GM12878 (cell line): Measurements from ENCODE around the gene MSH2. TPM values are rescaled to one million over a fixed set of nuclear protein-coding genes. Genes with fewer than 3 reads are reported as not detected.

Experiments used
- ASH2L ChIP-seq: fragments of 300-600, 200-600 bp; sonication (generic); IDR thresholded peaks from 2 replicates; pipeline ENCODE4 v1.6.1; 2017; ENCODE audit warnings: low read depth, mild to moderate bottlenecking, borderline replicate concordance
- BACH1 ChIP-seq: fragments of 450-650 bp; IDR thresholded peaks from 2 replicates; pipeline ENCODE4 v1.6.1; 2017; ENCODE audit warnings: mild to moderate bottlenecking, borderline replicate concordance
- BCL11A ChIP-seq: IDR thresholded peaks from 2 replicates; pipeline ENCODE4 v1.6.1; 2011; ENCODE audit warnings: low read depth, low read length
- CBX5 ChIP-seq: sonication (generic); IDR thresholded peaks from 2 replicates; pipeline ENCODE4 v1.6.1; 2016; ENCODE audit warnings: low read depth, moderate library complexity, mild to moderate bottlenecking, inconsistent platforms
- CREB1 ChIP-seq: IDR thresholded peaks from 2 replicates; pipeline ENCODE4 v1.6.1; 2012; ENCODE audit warnings: low read depth, mild to moderate bottlenecking, inconsistent platforms
- EED ChIP-seq: sonication (generic); IDR thresholded peaks from 2 replicates; pipeline ENCODE4 v1.6.1; 2016; ENCODE audit warnings: antibody characterized with exemption, low read depth
- EGR1 ChIP-seq, 2 experiments: IDR thresholded peaks; 1 replicate in 1 of 2; 2 replicates in 1 of 2; pipeline ENCODE4 v1.6.1; 2011 to 2012; ENCODE audit warnings: low read depth in 2 of 2, low read length in 2 of 2, borderline replicate concordance in 1 of 2, mild to moderate bottlenecking in 1 of 2, moderate library complexity in 1 of 2
- GABPA ChIP-seq: IDR thresholded peaks from 2 replicates; pipeline ENCODE4 v1.6.1; 2014; ENCODE audit warnings: antibody characterized with exemption, low read depth, mild to moderate bottlenecking, inconsistent platforms
- JUND ChIP-seq: IDR thresholded peaks from 2 replicates; pipeline ENCODE4 v1.6.1; 2012; ENCODE audit warnings: low read depth, mild to moderate bottlenecking, low read length, improper control_type of control experiment, moderate library complexity
- KAT2A ChIP-seq: conservative IDR thresholded peaks from 2 replicates; pipeline ENCODE4 v1.6.1; 2011; ENCODE audit warnings: low read depth, low read length; ENCODE audit not compliant: control insufficient read depth
- LARP7 ChIP-seq: fragments of 450-650 bp; IDR thresholded peaks from 2 replicates; pipeline ENCODE4 v1.6.1; 2017; ENCODE audit warnings: mild to moderate bottlenecking
- MEF2A ChIP-seq: IDR thresholded peaks from 2 replicates; pipeline ENCODE4 v1.6.1; 2011; ENCODE audit warnings: low read depth, mild to moderate bottlenecking, low read length, moderate library complexity; ENCODE audit not compliant: insufficient read depth
- MTA2 ChIP-seq: fragments of 450-650 bp; IDR thresholded peaks from 2 replicates; pipeline ENCODE4 v1.6.1; 2016; ENCODE audit warnings: low read depth, mild to moderate bottlenecking, moderate library complexity
- RFX5 ChIP-seq: IDR thresholded peaks from 2 replicates; pipeline ENCODE4 v1.6.1; 2011; ENCODE audit warnings: low read depth, low read length, improper control_type of control experiment
- polyA plus RNA-seq, 11 experiments: library from polyadenylated mRNA; depleted of rRNA in 4 of 11; unstranded in 6 of 11; stranded (reverse) in 5 of 11; fragments of >200 nt; fragmentation: Nextera tagmentation in 4 of 11; fragmentation: Illumina TruSeq in 1 of 11; extraction: Ambion mirVana in 4 of 11; extraction: Trizol in 1 of 11; gene quantifications; 1 replicate in 1 of 11; 2 replicates in 10 of 11; pipeline versions ENCODE4 v1.2.1 to v1.2.3, GENCODE V29; 2011 to 2016; ENCODE audit warnings: inconsistent platforms in 2 of 11, missing spikeins in 2 of 11, low read depth in 1 of 11
- total RNA-seq, 4 experiments: library from RNA; depleted of rRNA in 3 of 4; stranded (reverse); fragments of >200 nt in 3 of 4; fragmentation: Illumina TruSeq in 1 of 4; extraction: Trizol in 1 of 4; gene quantifications; 2 replicates each; pipeline versions ENCODE4 v1.2.1 to v1.2.3, GENCODE V29; 2013 to 2021
- TF ChIP-seq, protein P1 (sequence below): IDR thresholded peaks from 2 replicates; pipeline ENCODE4 v1.6.1; 2012; ENCODE audit warnings: low read depth, low read length, improper control_type of control experiment
- TF ChIP-seq, protein P2 (sequence below): IDR thresholded peaks from 2 replicates; pipeline ENCODE4 v1.6.1; 2012; ENCODE audit warnings: mild to moderate bottlenecking, low read depth, low read length
- TF ChIP-seq, protein P3 (sequence below): fragments of 450-650 bp; IDR thresholded peaks from 2 replicates; pipeline ENCODE4 v1.6.1; 2017; ENCODE audit warnings: mild to moderate bottlenecking, low read depth, inconsistent platforms; ENCODE audit not compliant: poor library complexity, severe bottlenecking
- TF ChIP-seq, protein P4 (sequence below): fragments of 150-350 bp; IDR thresholded peaks from 2 replicates; pipeline ENCODE4 v1.6.1; 2014; ENCODE audit warnings: mild to moderate bottlenecking, low read depth, low read length
- TF ChIP-seq, protein P5 (sequence below): fragments of 450-650 bp; IDR thresholded peaks from 2 replicates; pipeline ENCODE4 v1.6.1; 2017; ENCODE audit warnings: antibody characterized with exemption, mild to moderate bottlenecking, moderate library complexity

Gene MSH2
- total and polyA plus RNA-seq, 10 of the 15 experiments (the other 5 are each of a cell fraction or from before 2014, with no cell fraction given) = 24.3 to 94.4 (median 55.5) TPM

DNA sequence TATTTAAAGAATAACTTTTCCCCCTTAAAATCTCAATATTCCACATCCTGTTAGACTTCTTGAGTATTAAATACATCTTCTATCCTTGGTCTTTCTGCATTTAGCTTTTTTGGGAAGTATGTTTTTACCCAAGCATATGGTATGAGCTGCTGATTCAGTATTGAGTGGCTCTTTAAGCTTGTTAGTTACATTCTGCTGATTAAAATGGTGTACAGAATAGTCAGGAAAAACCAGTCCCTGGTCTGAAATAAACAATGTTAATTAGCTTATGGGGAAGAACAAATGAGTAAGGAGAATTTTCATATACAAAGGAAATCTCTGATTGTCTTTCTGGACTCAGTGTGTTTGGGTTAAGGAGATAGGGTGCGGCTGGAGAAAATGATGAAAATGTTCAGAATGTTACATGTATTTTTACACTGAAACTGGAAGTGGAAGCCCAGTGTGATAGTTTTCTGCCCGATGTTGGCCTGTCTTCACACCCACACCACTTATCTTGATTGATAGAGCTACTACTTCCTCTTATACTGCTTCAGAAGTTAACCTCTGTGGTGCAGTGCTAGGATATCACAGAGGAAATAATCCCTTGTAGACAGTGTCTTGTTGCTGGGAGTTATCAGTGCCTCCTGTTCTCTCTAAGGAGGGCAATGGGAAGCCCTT is 84.0 kb downstream of the MSH2 start (continued):
- TF ChIP-seq, protein P1, sequence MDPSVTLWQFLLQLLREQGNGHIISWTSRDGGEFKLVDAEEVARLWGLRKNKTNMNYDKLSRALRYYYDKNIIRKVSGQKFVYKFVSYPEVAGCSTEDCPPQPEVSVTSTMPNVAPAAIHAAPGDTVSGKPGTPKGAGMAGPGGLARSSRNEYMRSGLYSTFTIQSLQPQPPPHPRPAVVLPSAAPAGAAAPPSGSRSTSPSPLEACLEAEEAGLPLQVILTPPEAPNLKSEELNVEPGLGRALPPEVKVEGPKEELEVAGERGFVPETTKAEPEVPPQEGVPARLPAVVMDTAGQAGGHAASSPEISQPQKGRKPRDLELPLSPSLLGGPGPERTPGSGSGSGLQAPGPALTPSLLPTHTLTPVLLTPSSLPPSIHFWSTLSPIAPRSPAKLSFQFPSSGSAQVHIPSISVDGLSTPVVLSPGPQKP = no peak
- no peak for TF ChIP-seq LARP7
- TF ChIP-seq, protein P2, sequence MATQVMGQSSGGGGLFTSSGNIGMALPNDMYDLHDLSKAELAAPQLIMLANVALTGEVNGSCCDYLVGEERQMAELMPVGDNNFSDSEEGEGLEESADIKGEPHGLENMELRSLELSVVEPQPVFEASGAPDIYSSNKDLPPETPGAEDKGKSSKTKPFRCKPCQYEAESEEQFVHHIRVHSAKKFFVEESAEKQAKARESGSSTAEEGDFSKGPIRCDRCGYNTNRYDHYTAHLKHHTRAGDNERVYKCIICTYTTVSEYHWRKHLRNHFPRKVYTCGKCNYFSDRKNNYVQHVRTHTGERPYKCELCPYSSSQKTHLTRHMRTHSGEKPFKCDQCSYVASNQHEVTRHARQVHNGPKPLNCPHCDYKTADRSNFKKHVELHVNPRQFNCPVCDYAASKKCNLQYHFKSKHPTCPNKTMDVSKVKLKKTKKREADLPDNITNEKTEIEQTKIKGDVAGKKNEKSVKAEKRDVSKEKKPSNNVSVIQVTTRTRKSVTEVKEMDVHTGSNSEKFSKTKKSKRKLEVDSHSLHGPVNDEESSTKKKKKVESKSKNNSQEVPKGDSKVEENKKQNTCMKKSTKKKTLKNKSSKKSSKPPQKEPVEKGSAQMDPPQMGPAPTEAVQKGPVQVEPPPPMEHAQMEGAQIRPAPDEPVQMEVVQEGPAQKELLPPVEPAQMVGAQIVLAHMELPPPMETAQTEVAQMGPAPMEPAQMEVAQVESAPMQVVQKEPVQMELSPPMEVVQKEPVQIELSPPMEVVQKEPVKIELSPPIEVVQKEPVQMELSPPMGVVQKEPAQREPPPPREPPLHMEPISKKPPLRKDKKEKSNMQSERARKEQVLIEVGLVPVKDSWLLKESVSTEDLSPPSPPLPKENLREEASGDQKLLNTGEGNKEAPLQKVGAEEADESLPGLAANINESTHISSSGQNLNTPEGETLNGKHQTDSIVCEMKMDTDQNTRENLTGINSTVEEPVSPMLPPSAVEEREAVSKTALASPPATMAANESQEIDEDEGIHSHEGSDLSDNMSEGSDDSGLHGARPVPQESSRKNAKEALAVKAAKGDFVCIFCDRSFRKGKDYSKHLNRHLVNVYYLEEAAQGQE = no peak
- no peak for TF ChIP-seq CBX5
- no peak for TF ChIP-seq KAT2A
- no peak for TF ChIP-seq ASH2L
- TF ChIP-seq RFX5 = no peak
- TF ChIP-seq EED = peak; percentile 26; the same call in 1 of the 2 replicates
- TF ChIP-seq CREB1 = no peak
- TF ChIP-seq GABPA = no peak
- TF ChIP-seq, protein P3, sequence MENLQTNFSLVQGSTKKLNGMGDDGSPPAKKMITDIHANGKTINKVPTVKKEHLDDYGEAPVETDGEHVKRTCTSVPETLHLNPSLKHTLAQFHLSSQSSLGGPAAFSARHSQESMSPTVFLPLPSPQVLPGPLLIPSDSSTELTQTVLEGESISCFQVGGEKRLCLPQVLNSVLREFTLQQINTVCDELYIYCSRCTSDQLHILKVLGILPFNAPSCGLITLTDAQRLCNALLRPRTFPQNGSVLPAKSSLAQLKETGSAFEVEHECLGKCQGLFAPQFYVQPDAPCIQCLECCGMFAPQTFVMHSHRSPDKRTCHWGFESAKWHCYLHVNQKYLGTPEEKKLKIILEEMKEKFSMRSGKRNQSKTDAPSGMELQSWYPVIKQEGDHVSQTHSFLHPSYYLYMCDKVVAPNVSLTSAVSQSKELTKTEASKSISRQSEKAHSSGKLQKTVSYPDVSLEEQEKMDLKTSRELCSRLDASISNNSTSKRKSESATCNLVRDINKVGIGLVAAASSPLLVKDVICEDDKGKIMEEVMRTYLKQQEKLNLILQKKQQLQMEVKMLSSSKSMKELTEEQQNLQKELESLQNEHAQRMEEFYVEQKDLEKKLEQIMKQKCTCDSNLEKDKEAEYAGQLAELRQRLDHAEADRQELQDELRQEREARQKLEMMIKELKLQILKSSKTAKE = no peak
- peak; percentile 59; the same call in 1 of the 2 replicates for TF ChIP-seq BCL11A
- TF ChIP-seq, protein P4, sequence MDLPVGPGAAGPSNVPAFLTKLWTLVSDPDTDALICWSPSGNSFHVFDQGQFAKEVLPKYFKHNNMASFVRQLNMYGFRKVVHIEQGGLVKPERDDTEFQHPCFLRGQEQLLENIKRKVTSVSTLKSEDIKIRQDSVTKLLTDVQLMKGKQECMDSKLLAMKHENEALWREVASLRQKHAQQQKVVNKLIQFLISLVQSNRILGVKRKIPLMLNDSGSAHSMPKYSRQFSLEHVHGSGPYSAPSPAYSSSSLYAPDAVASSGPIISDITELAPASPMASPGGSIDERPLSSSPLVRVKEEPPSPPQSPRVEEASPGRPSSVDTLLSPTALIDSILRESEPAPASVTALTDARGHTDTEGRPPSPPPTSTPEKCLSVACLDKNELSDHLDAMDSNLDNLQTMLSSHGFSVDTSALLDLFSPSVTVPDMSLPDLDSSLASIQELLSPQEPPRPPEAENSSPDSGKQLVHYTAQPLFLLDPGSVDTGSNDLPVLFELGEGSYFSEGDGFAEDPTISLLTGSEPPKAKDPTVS = no peak
- peak; percentile 66 for TF ChIP-seq MTA2
- TF ChIP-seq MEF2A = no peak
- peak in 1 of 2 experiments; percentile 35; a peak in 1 of 3 replicates for TF ChIP-seq EGR1 (IDR thresholded peaks at IDR 0.05; ENCODE audit: borderline replicate concordance in 1 of 2, low read depth in 2 of 2, low read length in 2 of 2)
- TF ChIP-seq, protein P5, sequence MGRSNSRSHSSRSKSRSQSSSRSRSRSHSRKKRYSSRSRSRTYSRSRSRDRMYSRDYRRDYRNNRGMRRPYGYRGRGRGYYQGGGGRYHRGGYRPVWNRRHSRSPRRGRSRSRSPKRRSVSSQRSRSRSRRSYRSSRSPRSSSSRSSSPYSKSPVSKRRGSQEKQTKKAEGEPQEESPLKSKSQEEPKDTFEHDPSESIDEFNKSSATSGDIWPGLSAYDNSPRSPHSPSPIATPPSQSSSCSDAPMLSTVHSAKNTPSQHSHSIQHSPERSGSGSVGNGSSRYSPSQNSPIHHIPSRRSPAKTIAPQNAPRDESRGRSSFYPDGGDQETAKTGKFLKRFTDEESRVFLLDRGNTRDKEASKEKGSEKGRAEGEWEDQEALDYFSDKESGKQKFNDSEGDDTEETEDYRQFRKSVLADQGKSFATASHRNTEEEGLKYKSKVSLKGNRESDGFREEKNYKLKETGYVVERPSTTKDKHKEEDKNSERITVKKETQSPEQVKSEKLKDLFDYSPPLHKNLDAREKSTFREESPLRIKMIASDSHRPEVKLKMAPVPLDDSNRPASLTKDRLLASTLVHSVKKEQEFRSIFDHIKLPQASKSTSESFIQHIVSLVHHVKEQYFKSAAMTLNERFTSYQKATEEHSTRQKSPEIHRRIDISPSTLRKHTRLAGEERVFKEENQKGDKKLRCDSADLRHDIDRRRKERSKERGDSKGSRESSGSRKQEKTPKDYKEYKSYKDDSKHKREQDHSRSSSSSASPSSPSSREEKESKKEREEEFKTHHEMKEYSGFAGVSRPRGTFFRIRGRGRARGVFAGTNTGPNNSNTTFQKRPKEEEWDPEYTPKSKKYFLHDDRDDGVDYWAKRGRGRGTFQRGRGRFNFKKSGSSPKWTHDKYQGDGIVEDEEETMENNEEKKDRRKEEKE = no peak
- no peak for TF ChIP-seq JUND
- no peak for TF ChIP-seq BACH1
